HG03045 (cell line): ENCODE results near the gene NARS2.

ENCODE experiments used
- ATAC-seq: cut with Tn5 transposase; IDR thresholded peaks from one replicate; pipeline ENCODE4 v1.9.1; 2021; ENCODE audit warnings: mild to moderate bottlenecking, moderate library complexity; ENCODE audit not compliant: unreplicated experiment

The NARS2 gene

GRCh38 chr11:78446210-78446609 is 128.5 kb downstream of the NARS2 start:
- no peak for ATAC-seq

GRCh38 chr11:78444726-78445125 is 129.9 kb downstream of the NARS2 start:
- no peak for ATAC-seq

GRCh38 chr11:78441956-78442355 is 132.7 kb downstream of the NARS2 start:
- no peak for ATAC-seq

- peak; percentile 74 for ATAC-seq
Observed at GRCh38 chr11:78438298-78438975, 136.2 kb downstream of the NARS2 start.

- no peak for ATAC-seq
Observed at GRCh38 chr11:78432956-78433355, 141.7 kb downstream of the NARS2 start.

- ATAC-seq, result no peak
Observed at GRCh38 chr11:78432058-78432515, 142.6 kb downstream of the NARS2 start.

GRCh38 chr11:78429660-78430059 is 145.0 kb downstream of the NARS2 start:
- no peak for ATAC-seq

GRCh38 chr11:78429209-78429608 is 145.5 kb downstream of the NARS2 start:
- ATAC-seq, result no peak

- no peak for ATAC-seq
Observed at GRCh38 chr11:78428773-78429172, 145.9 kb downstream of the NARS2 start.

- ATAC-seq, result no peak
Observed at GRCh38 chr11:78428266-78428636, 146.4 kb downstream of the NARS2 start.

GRCh38 chr11:78427615-78428265 is 146.9 kb downstream of the NARS2 start:
- no peak for ATAC-seq

- ATAC-seq, result no peak
Observed at GRCh38 chr11:78426845-78427244, 147.8 kb downstream of the NARS2 start.

GRCh38 chr11:78425399-78426070 is 149.1 kb downstream of the NARS2 start:
- ATAC-seq, result no peak

- peak; percentile 34 for ATAC-seq
Observed at GRCh38 chr11:78424334-78425270, 150.1 kb downstream of the NARS2 start.

- no peak for ATAC-seq
Observed at GRCh38 chr11:78423241-78423640, 151.4 kb downstream of the NARS2 start.

GRCh38 chr11:78420796-78421209 is 153.9 kb downstream of the NARS2 start:
- no peak for ATAC-seq

GRCh38 chr11:78420255-78420764 is 154.4 kb downstream of the NARS2 start:
- no peak for ATAC-seq

GRCh38 chr11:78419327-78419726 is 155.3 kb downstream of the NARS2 start:
- ATAC-seq, result no peak

- no peak for ATAC-seq
Observed at GRCh38 chr11:78418584-78419211, 156.0 kb downstream of the NARS2 start.

- peak; percentile 60 for ATAC-seq
Observed at GRCh38 chr11:78417888-78418583, 156.6 kb downstream of the NARS2 start.
